ENCODE measurements around the gene B4GALT5. TPM values are rescaled to one million over a fixed set of nuclear protein-coding genes. Genes with fewer than 3 reads are reported as not detected.
"Not testable (repeated sequence)": the region's sequence is repeated elsewhere in the genome, so short reads cannot be mapped to it uniquely, and the experiment has no call there.

Gene B4GALT5
- total and polyA plus RNA-seq, 3 donors from 2014 or later, result 56.9 to 69.7 (median 63.4) TPM

GRCh38 chr20:49631061-49631716, 82.5 kb downstream of the B4GALT5 start:
- peak; percentile 66 for DNase-seq
- H3K9me3 ChIP-seq, result no peaks in the 10 kb centered on the region
- no peaks in the 10 kb centered on the region for H3K36me3 ChIP-seq (ENCODE audit: low read depth, missing control alignments)
- H3K4me3 ChIP-seq, result no peak overlapping the region
- intact Hi-C loops (cut with DNase I; ENCODE audit: low total_unique reads), result no loop called here
- peaks cover 38% of the 10 kb centered on the region for H3K4me1 ChIP-seq
- H3K27me3 ChIP-seq, result no peaks in the 10 kb centered on the region
- TF ChIP-seq CTCF (IDR thresholded peaks at IDR 0.05), result no peak
- no peak for TF ChIP-seq POLR2A (IDR thresholded peaks at IDR 0.05)
- 36 to 44% methylated on average over 9 of the region's 9 CpGs for WGBS, 2 donors
- peak overlapping the region; percentile 65 to 72 for H3K27ac ChIP-seq

GRCh38 chr20:49630396-49630951, 83.2 kb downstream of the B4GALT5 start:
- no peak for TF ChIP-seq POLR2A (IDR thresholded peaks at IDR 0.05)
- TF ChIP-seq CTCF (IDR thresholded peaks at IDR 0.05), result no peak
- intact Hi-C loops (cut with DNase I; ENCODE audit: low total_unique reads), result no loop called here

GRCh38 chr20:49629606-49630005, 84.1 kb downstream of the B4GALT5 start:
- H3K9me3 ChIP-seq, result no peaks in the 10 kb centered on the region
- no peak for DNase-seq
- no peaks in the 10 kb centered on the region for H3K27me3 ChIP-seq
- no peak overlapping the region for H3K4me3 ChIP-seq
- no peak overlapping the region for H3K27ac ChIP-seq
- intact Hi-C loops (cut with DNase I; ENCODE audit: low total_unique reads), result no loop called here
- no peaks in the 10 kb centered on the region for H3K36me3 ChIP-seq (ENCODE audit: low read depth, missing control alignments)
- peaks cover 22% of the 10 kb centered on the region for H3K4me1 ChIP-seq
- 93 to 96% methylated on average over 1 of the region's 1 CpG for WGBS, 2 donors
- TF ChIP-seq POLR2A (IDR thresholded peaks at IDR 0.05), result no peak
- no peak for TF ChIP-seq CTCF (IDR thresholded peaks at IDR 0.05)

More at GRCh38 chr20:49630396-49630951, 83.2 kb downstream of the B4GALT5 start:
- peak overlapping the region in 1 of 2 donors; percentile 65 for H3K27ac ChIP-seq
- H3K4me3 ChIP-seq, result no peak overlapping the region
- no peaks in the 10 kb centered on the region for H3K27me3 ChIP-seq
- peaks cover 31% of the 10 kb centered on the region for H3K4me1 ChIP-seq
- no peak for DNase-seq
- H3K9me3 ChIP-seq, result no peaks in the 10 kb centered on the region
- H3K36me3 ChIP-seq (ENCODE audit: low read depth, missing control alignments), result no peaks in the 10 kb centered on the region
- WGBS, 2 donors, result 61 to 70% methylated on average over 9 to 10 of the region's 10 CpGs

- H3K4me1 ChIP-seq, result peaks cover 11% of the 10 kb centered on the region
- WGBS, 2 donors, result 73 to 76% methylated on average over 3 of the region's 3 CpGs
- intact Hi-C loops (cut with DNase I; ENCODE audit: low total_unique reads); H3K27me3 ChIP-seq; DNase-seq; H3K36me3 ChIP-seq (ENCODE audit: low read depth, missing control alignments); H3K4me3 ChIP-seq; H3K9me3 ChIP-seq; H3K27ac ChIP-seq: not testable (repeated sequence)
These were observed 85.4 kb downstream of the B4GALT5 start for GRCh38 chr20:49628280-49628679.

GRCh38 chr20:49627329-49627761, 86.3 kb downstream of the B4GALT5 start:
- DNase-seq, result no peak
- Histone ChIP-seq H3K4me1 (peaks cover 10% of the 10 kb centered on the region), H3K4me3 (no peak overlapping the region), H3K27me3 (no peaks in the 10 kb centered on the region), H3K36me3 (ENCODE audit: low read depth, missing control alignments) (no peaks in the 10 kb centered on the region), H3K9me3 (no peaks in the 10 kb centered on the region), H3K27ac (no peak overlapping the region)
- TF ChIP-seq POLR2A (IDR thresholded peaks at IDR 0.05), result no peak
- TF ChIP-seq CTCF (IDR thresholded peaks at IDR 0.05), result no peak
- 89 to 91% methylated on average over 6 of the region's 6 CpGs for WGBS, 2 donors
- intact Hi-C loops (cut with DNase I; ENCODE audit: low total_unique reads), result no loop called here

GRCh38 chr20:49624988-49625387, 88.7 kb downstream of the B4GALT5 start:
- H3K4me3 ChIP-seq; H3K27me3 ChIP-seq; H3K9me3 ChIP-seq; DNase-seq; H3K4me1 ChIP-seq; H3K36me3 ChIP-seq (ENCODE audit: low read depth, missing control alignments); H3K27ac ChIP-seq; intact Hi-C loops (cut with DNase I; ENCODE audit: low total_unique reads): not testable (repeated sequence)
- 94 to 95% methylated on average over 10 of the region's 10 CpGs for WGBS, 2 donors
